IMR-90 (cell line): ENCODE measurements around the gene KRT32. TPM values are rescaled to one million over a fixed set of nuclear protein-coding genes. Genes with fewer than 3 reads are reported as not detected.

Experiments
- ATAC-seq: fragments of 200-7000 bp; cut with Tn5 transposase; 2 replicates; pipeline ENCODE4 v1.9.1; 2020; ENCODE audit warnings: low read depth, mild to moderate bottlenecking, moderate library complexity
- BruUV-seq: library from RNA; stranded (reverse); fragments of 400-500 nt; replicated peaks from 2 replicates; lab custom pipeline; 2021; lab: Mats Ljungman, UMichigan
- CTCF ChIA-PET: fragments of 300-600 bp; formaldehyde crosslinking; extraction: SDS; loops from one replicate; lab custom pipeline; 2021; ENCODE audit warnings: antibody characterized with exemption; lab: Yijun Ruan, JAX
- POLR2A ChIA-PET: fragments of 300-600 bp; sonication (Branson Sonifier 250); formaldehyde crosslinking; loops from one replicate; lab custom pipeline; 2022; ENCODE audit warnings: antibody characterized with exemption; ENCODE audit not compliant: unreplicated experiment; lab: Charles Lee
- DNase-seq: peaks from one replicate; pipeline ENCODE4 v3.0.0; 2013
- H2AFZ ChIP-seq: replicated peaks from 2 replicates; pipeline ENCODE3; 2013; ENCODE audit warnings: low read length, mild to moderate bottlenecking; ENCODE audit not compliant: poor library complexity
- H2AK5ac ChIP-seq: 2 replicates; pipeline ENCODE4 v1.6.1; 2013; ENCODE audit warnings: low read depth, low read length, inconsistent platforms
- H2AK9ac ChIP-seq: replicated peaks from 2 replicates; pipeline ENCODE3; 2013; ENCODE audit warnings: mild to moderate bottlenecking, low read depth, low read length, moderate library complexity; ENCODE audit not compliant: poor library complexity
- H2BK120ac ChIP-seq: 2 replicates; pipeline ENCODE4 v1.6.1; 2013; ENCODE audit warnings: low read depth, low read length, inconsistent platforms
- H2BK15ac ChIP-seq: 3 replicates; pipeline ENCODE4 v1.6.1; 2013; ENCODE audit warnings: low read depth, low read length, inconsistent platforms
- H2BK20ac ChIP-seq: 2 replicates; pipeline ENCODE4 v1.6.1; 2013; ENCODE audit warnings: low read depth, mild to moderate bottlenecking, inconsistent platforms, low read length, moderate library complexity
- H2BK5ac ChIP-seq: 2 replicates; pipeline ENCODE4 v1.6.1; 2013; ENCODE audit warnings: mild to moderate bottlenecking, low read depth, low read length, inconsistent platforms; ENCODE audit not compliant: poor library complexity, severe bottlenecking
- H3K14ac ChIP-seq: replicated peaks from 2 replicates; pipeline ENCODE4 v1.6.1; 2013; ENCODE audit warnings: low read depth, low read length, inconsistent platforms
- H3K18ac ChIP-seq: 2 replicates; pipeline ENCODE4 v1.6.1; 2013; ENCODE audit warnings: low read depth, low read length, control low read depth
- H3K23ac ChIP-seq: 2 replicates; pipeline ENCODE4 v1.6.1; 2013; ENCODE audit warnings: low read depth, low read length, inconsistent platforms
- H3K27ac ChIP-seq: 2 replicates; pipeline ENCODE4 v1.5.1; 2013; ENCODE audit warnings: mild to moderate bottlenecking, control low read depth, low read length; ENCODE audit not compliant: insufficient read depth
- H3K27me3 ChIP-seq: 2 replicates; pipeline ENCODE4 v1.6.1; 2013; ENCODE audit warnings: low read length; ENCODE audit not compliant: control insufficient read depth, insufficient read depth
- H3K36me3 ChIP-seq: 2 replicates; pipeline ENCODE4 v1.6.1; 2013; ENCODE audit warnings: low read length, mixed read lengths; ENCODE audit not compliant: control insufficient read depth, insufficient read depth
- H3K4ac ChIP-seq: 2 replicates; pipeline ENCODE4 v1.6.1; 2013; ENCODE audit warnings: low read depth, low read length, inconsistent platforms
- H3K4me1 ChIP-seq: 2 replicates; pipeline ENCODE4 v1.6.1; 2013; ENCODE audit warnings: low read length, mixed read lengths; ENCODE audit not compliant: control insufficient read depth, insufficient read depth
- H3K4me2 ChIP-seq: 2 replicates; pipeline ENCODE4 v1.6.1; 2013; ENCODE audit warnings: low read depth, mild to moderate bottlenecking, control low read depth, low read length, moderate library complexity
- H3K4me3 ChIP-seq: 2 replicates; pipeline ENCODE4 v1.5.1; 2013; ENCODE audit warnings: low read depth, mild to moderate bottlenecking, control low read depth, low read length, moderate library complexity; ENCODE audit not compliant: insufficient read depth
- H3K56ac ChIP-seq: 2 replicates; pipeline ENCODE4 v1.6.1; 2013; ENCODE audit warnings: low read length, inconsistent platforms; ENCODE audit not compliant: insufficient read depth; ENCODE audit errors: extremely low read depth
- H3K79me1 ChIP-seq, 2 experiments: 2 replicates each; pipeline ENCODE4 v1.6.1; 2013; ENCODE audit warnings: low read length in 2 of 2, inconsistent platforms in 1 of 2, low read depth in 1 of 2
- H3K9ac ChIP-seq: 2 replicates; pipeline ENCODE4 v1.6.1; 2013; ENCODE audit warnings: low read depth, low read length, control low read depth
- H3K9me1 ChIP-seq: 2 replicates; pipeline ENCODE4 v1.6.1; 2013; ENCODE audit warnings: low read length, inconsistent platforms; ENCODE audit not compliant: insufficient read depth
- H3K9me3 ChIP-seq: 2 replicates; pipeline ENCODE4 v1.6.1; 2013; ENCODE audit warnings: low read length; ENCODE audit not compliant: control insufficient read depth, insufficient read depth
- H4K20me1 ChIP-seq: 2 replicates; pipeline ENCODE4 v1.6.1; 2013; ENCODE audit warnings: low read length, inconsistent platforms; ENCODE audit not compliant: insufficient read depth
- H4K5ac ChIP-seq: 2 replicates; pipeline ENCODE4 v1.6.1; 2013; ENCODE audit warnings: mild to moderate bottlenecking, low read depth, low read length, control low read depth
- H4K8ac ChIP-seq, 2 experiments: 2 replicates each; pipeline ENCODE4 v1.6.1; 2013; ENCODE audit warnings: low read depth in 2 of 2, low read length in 2 of 2, control low read depth in 1 of 2, inconsistent platforms in 1 of 2
- H4K91ac ChIP-seq: 2 replicates; pipeline ENCODE4 v1.6.1; 2013; ENCODE audit warnings: low read depth, low read length, inconsistent platforms; ENCODE audit not compliant: insufficient read depth
- BHLHE40 ChIP-seq: fragments of 150-350 bp; IDR thresholded peaks from 2 replicates; pipeline ENCODE4 v1.6.1; 2016; ENCODE audit warnings: mild to moderate bottlenecking, low read depth, low read length
- CEBPB ChIP-seq: IDR thresholded peaks from 2 replicates; pipeline ENCODE4 v1.6.1; 2012; ENCODE audit warnings: low read depth, low read length, improper control_type of control experiment
- CHD1 ChIP-seq: IDR thresholded peaks from 2 replicates; pipeline ENCODE4 v1.6.1; 2012; ENCODE audit warnings: low read depth, low read length, improper control_type of control experiment
- CTCF ChIP-seq: conservative IDR thresholded peaks from 2 replicates; pipeline ENCODE4 v1.5.1; 2012; ENCODE audit warnings: mild to moderate bottlenecking, low read depth, low read length, improper control_type of control experiment
- ELK1 ChIP-seq: fragments of 150-350 bp; IDR thresholded peaks from 2 replicates; pipeline ENCODE4 v1.6.1; 2016; ENCODE audit warnings: low read depth, mild to moderate bottlenecking, low read length, moderate library complexity, borderline replicate concordance
- FOS ChIP-seq: fragments of 150-350 bp; IDR thresholded peaks from 2 replicates; pipeline ENCODE4 v1.6.1; 2016; ENCODE audit warnings: low read depth, low read length
- MAFK ChIP-seq: IDR thresholded peaks from 2 replicates; pipeline ENCODE4 v1.6.1; 2012; ENCODE audit warnings: low read depth, low read length, improper control_type of control experiment
- MXI1 ChIP-seq: IDR thresholded peaks from 2 replicates; pipeline ENCODE4 v1.6.1; 2012; ENCODE audit warnings: low read depth, mild to moderate bottlenecking, low read length, moderate library complexity, borderline replicate concordance
- NFE2L2 ChIP-seq: fragments of 150-350 bp; IDR thresholded peaks from 2 replicates; pipeline ENCODE4 v1.6.1; 2016; ENCODE audit warnings: low read depth, mild to moderate bottlenecking, low read length
- POLR2A ChIP-seq: IDR thresholded peaks from 2 replicates; pipeline ENCODE4 v1.6.1; 2012; ENCODE audit warnings: mild to moderate bottlenecking, low read depth, low read length
- RAD21 ChIP-seq: IDR thresholded peaks from 2 replicates; pipeline ENCODE4 v1.6.1; 2012; ENCODE audit warnings: low read length, improper control_type of control experiment
- RCOR1 ChIP-seq: IDR thresholded peaks from 2 replicates; pipeline ENCODE4 v1.6.1; 2012; ENCODE audit warnings: mild to moderate bottlenecking, low read length, improper control_type of control experiment; ENCODE audit not compliant: insufficient replicate concordance
- RFX5 ChIP-seq: IDR thresholded peaks from 2 replicates; pipeline ENCODE4 v1.8.0; 2012; ENCODE audit warnings: low read depth, mild to moderate bottlenecking, low read length, moderate library complexity
- SMC3 ChIP-seq: fragments of 150-350 bp; IDR thresholded peaks from 2 replicates; pipeline ENCODE4 v1.6.1; 2016; ENCODE audit warnings: low read depth, mild to moderate bottlenecking, antibody characterized with exemption, low read length, moderate library complexity
- WGBS, 2 experiments: methylation state at CpG; one replicate each; pipeline versions ENCODE4 v1.1.5 to v1.1.7; 2013; ENCODE audit warnings: missing lambda C conversion rate in 2 of 2; ENCODE audit not compliant: insufficient read length in 1 of 2; ENCODE audit errors: extremely low coverage in 2 of 2; 5-methylcytosine and 5-hydroxymethylcytosine counted together
- dilution Hi-C: fragments of 300-500 bp; cut with HindIII; formaldehyde crosslinking; loops from one replicate; pipeline ENCODE4 v1.14.3; 2018; ENCODE audit warnings: low sequenced_read_pairs; ENCODE audit not compliant: unreplicated experiment
- in situ Hi-C: fragments of 300-500 bp; cut with MboI; formaldehyde crosslinking; loops from 3 replicates; pipeline ENCODE4 v1.14.3; 2019; ENCODE audit warnings: low sequenced_read_pairs, inconsistent platforms, mixed read lengths
- intact Hi-C: fragments of 100-400 bp; cut with micrococcal nuclease; formaldehyde crosslinking; loops from 2 replicates; pipeline ENCODE4 v1.10.0; 2022
- polyA plus RNA-seq, 3 experiments: library from polyadenylated mRNA; depleted of rRNA; stranded (reverse); fragments of >200 nt; gene quantifications; 2 replicates each; pipeline ENCODE4 v1.2.3, GENCODE V29; 2012; ENCODE audit warnings: low replicate concordance in 1 of 3
- total RNA-seq: library from RNA; depleted of rRNA; stranded (reverse); fragments of >200 nt; gene quantifications from 2 replicates; pipeline ENCODE4 v1.2.3, GENCODE V29; 2012

The KRT32 gene
- total and polyA plus RNA-seq, 2 of the 4 experiments (the other 2 are of a cell fraction), result 0.09 TPM; not detected in 1

GRCh38 chr17:41413353-41413957 lies 53.7 kb downstream of the KRT32 start (continued):
- no peak for TF ChIP-seq POLR2A

- H2BK15ac ChIP-seq, result no peak overlapping the region
- intact Hi-C loops (no loop called here), dilution Hi-C loops (no loop called here), in situ Hi-C loops (no loop called here)
- H3K9me1 ChIP-seq, result peaks cover 6% of the 10 kb centered on the region
- no peaks in the 10 kb centered on the region for H3K36me3 ChIP-seq
- no peak overlapping the region for H2AK9ac ChIP-seq
- H4K8ac ChIP-seq, result no peak overlapping the region
- H3K9ac ChIP-seq, result no peak overlapping the region
- H2BK20ac ChIP-seq, result no peak overlapping the region
- no peak overlapping the region for H3K4ac ChIP-seq
- H3K56ac ChIP-seq, result no peak overlapping the region
- BruUV-seq, result no TSS peak
- H3K23ac ChIP-seq, result no peak overlapping the region
- H3K14ac ChIP-seq, result no peak overlapping the region
- DNase-seq (no peak), ATAC-seq (no peak)
- H4K5ac ChIP-seq, result no peak overlapping the region
- H2AFZ ChIP-seq, result no peak overlapping the region
- no peak overlapping the region for H3K18ac ChIP-seq
- no peak overlapping the region for H3K27ac ChIP-seq
- no peaks in the 10 kb centered on the region for H3K79me1 ChIP-seq
- H3K4me2 ChIP-seq, result no peak overlapping the region
- H3K27me3 ChIP-seq, result no peaks in the 10 kb centered on the region
- H3K4me1 ChIP-seq, result peaks cover 11% of the 10 kb centered on the region
- H4K20me1 ChIP-seq, result no peaks in the 10 kb centered on the region
- CTCF ChIA-PET, result no interaction called here
- WGBS, 2 experiments, result 93% methylated on average over 16 of the region's 20 CpGs; no CpG with 5 or more reads in 1 of the 2 experiments
- H3K9me3 ChIP-seq, result no peaks in the 10 kb centered on the region
- no peak overlapping the region for H2BK5ac ChIP-seq
- H2BK120ac ChIP-seq, result no peak overlapping the region
- H2AK5ac ChIP-seq, result no peak overlapping the region; the same call in 1 of the 2 replicates
- no peak overlapping the region for H3K4me3 ChIP-seq
- H4K91ac ChIP-seq, result no peak overlapping the region
- POLR2A ChIA-PET, result no interaction called here
- TF ChIP-seq FOS, result no peak
- TF ChIP-seq MXI1, result no peak
- TF ChIP-seq CHD1, result no peak
- TF ChIP-seq POLR2A, result no peak
- no peak for TF ChIP-seq CEBPB
- TF ChIP-seq NFE2L2, result no peak
- no peak for TF ChIP-seq MAFK
- no peak for TF ChIP-seq RFX5
- TF ChIP-seq RCOR1, result no peak
- no peak for TF ChIP-seq CTCF
- no peak for TF ChIP-seq SMC3
- no peak for TF ChIP-seq RAD21
- no peak for TF ChIP-seq BHLHE40
- no peak for TF ChIP-seq ELK1
These were observed 55.9 kb downstream of the KRT32 start for GRCh38 chr17:41411072-41411840.
